ENCODE data around the gene MYL9. TPM values are rescaled to one million over a fixed set of nuclear protein-coding genes. Genes with fewer than 3 reads are reported as not detected.

Gene MYL9
- total and polyA plus RNA-seq, 2 of the 4 experiments (the other 2 are of a cell fraction) = 97.5 to 425 TPM

DNA sequence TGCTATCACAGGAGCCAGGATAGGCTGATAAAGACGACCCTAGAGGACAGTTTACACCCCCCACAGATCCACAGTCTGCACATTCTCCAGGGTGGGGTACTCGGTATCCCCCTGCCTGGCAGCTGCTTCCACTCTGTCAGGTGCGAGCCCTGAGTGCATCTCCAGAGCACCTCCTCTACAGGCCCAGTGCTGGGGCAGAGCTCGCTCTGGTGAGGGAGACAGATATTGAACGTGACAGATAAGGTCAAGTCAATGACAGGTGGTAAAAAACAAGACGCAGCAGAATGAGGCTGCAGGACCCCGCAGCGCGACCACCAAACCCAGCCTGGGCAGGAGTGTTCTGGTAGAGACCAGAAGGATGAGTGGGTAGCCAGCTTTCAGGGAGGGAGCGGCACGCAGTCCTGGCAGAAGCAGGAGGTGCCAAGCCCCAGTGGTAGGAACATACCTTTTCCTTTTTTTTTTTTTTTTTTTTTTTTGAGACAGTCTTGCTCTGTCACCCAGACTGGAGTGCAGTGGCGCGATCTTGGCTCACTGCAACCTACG, 12.4 kb upstream of the MYL9 start:
- Histone ChIP-seq H3K27ac (ENCODE audit: insufficient read depth, low read length) (no peak overlapping the region), H3K36me3 (ENCODE audit: control insufficient read depth, insufficient read depth, low read length) (peaks cover 48% of the 10 kb centered on the region), H2AK5ac (ENCODE audit: low read depth, low read length) (no peak overlapping the region), H4K8ac (ENCODE audit: low read depth in 2 of 2, low read length in 2 of 2) (no peak overlapping the region), H2BK120ac (ENCODE audit: low read depth, low read length) (no peak overlapping the region), H4K5ac (ENCODE audit: low read depth, low read length) (no peak overlapping the region), H3K9ac (ENCODE audit: low read depth, low read length) (no peak overlapping the region), H3K23ac (ENCODE audit: low read depth, low read length) (no peak overlapping the region), H2AK9ac (replicated peaks; ENCODE audit: low read depth, low read length, poor library complexity) (no peak overlapping the region), H3K14ac (replicated peaks; ENCODE audit: low read depth, low read length) (no peak overlapping the region), H4K20me1 (ENCODE audit: insufficient read depth, low read length) (peaks cover 8% of the 10 kb centered on the region; the same call in 1 of the 2 replicates), H3K27me3 (ENCODE audit: control insufficient read depth, insufficient read depth, low read length) (no peaks in the 10 kb centered on the region), H3K4me2 (ENCODE audit: low read depth, low read length) (no peak overlapping the region), H3K56ac (ENCODE audit: extremely low read depth, insufficient read depth, low read length) (no peak overlapping the region), H2BK5ac (ENCODE audit: low read depth, low read length, poor library complexity, severe bottlenecking) (no peak overlapping the region), H3K9me1 (ENCODE audit: insufficient read depth, low read length) (peaks cover 14% of the 10 kb centered on the region), H3K4ac (ENCODE audit: low read depth, low read length) (no peak overlapping the region), H2AFZ (replicated peaks; ENCODE audit: low read length, poor library complexity) (no peak overlapping the region), H4K91ac (ENCODE audit: insufficient read depth, low read depth, low read length) (no peak overlapping the region), H3K9me3 (ENCODE audit: control insufficient read depth, insufficient read depth, low read length) (no peaks in the 10 kb centered on the region), H3K18ac (ENCODE audit: low read depth, low read length) (no peak overlapping the region), H2BK20ac (ENCODE audit: low read depth, low read length) (no peak overlapping the region), H3K4me1 (ENCODE audit: control insufficient read depth, insufficient read depth, low read length) (no peaks in the 10 kb centered on the region), H3K79me1 (ENCODE audit: low read depth in 1 of 2, low read length in 2 of 2) (peaks cover 8 to 19% of the 10 kb centered on the region in 2 experiments), H3K4me3 (ENCODE audit: insufficient read depth, low read depth, low read length) (no peak overlapping the region), H2BK15ac (ENCODE audit: low read depth, low read length) (no peak overlapping the region)
- ChIA-PET CTCF (no interaction called here), POLR2A (ENCODE audit: unreplicated experiment) (interaction anchor here (0.6 kb wide), 1 partner anchor 14 kb away, joined by 4 read pairs; no protein-coding TSS in a partner anchor)
- no TSS peak for BruUV-seq (replicated peaks)
- in situ Hi-C loops (cut with MboI; ENCODE audit: low sequenced_read_pairs) = no loop called here
- dilution Hi-C loops (cut with HindIII; ENCODE audit: low sequenced_read_pairs, unreplicated experiment) = no loop called here
- TF ChIP-seq NFE2L2 (IDR thresholded peaks at IDR 0.05; ENCODE audit: low read depth, low read length) = no peak
- TF ChIP-seq, protein P1, sequence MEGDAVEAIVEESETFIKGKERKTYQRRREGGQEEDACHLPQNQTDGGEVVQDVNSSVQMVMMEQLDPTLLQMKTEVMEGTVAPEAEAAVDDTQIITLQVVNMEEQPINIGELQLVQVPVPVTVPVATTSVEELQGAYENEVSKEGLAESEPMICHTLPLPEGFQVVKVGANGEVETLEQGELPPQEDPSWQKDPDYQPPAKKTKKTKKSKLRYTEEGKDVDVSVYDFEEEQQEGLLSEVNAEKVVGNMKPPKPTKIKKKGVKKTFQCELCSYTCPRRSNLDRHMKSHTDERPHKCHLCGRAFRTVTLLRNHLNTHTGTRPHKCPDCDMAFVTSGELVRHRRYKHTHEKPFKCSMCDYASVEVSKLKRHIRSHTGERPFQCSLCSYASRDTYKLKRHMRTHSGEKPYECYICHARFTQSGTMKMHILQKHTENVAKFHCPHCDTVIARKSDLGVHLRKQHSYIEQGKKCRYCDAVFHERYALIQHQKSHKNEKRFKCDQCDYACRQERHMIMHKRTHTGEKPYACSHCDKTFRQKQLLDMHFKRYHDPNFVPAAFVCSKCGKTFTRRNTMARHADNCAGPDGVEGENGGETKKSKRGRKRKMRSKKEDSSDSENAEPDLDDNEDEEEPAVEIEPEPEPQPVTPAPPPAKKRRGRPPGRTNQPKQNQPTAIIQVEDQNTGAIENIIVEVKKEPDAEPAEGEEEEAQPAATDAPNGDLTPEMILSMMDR (conservative IDR thresholded peaks at IDR 0.05; ENCODE audit: low read depth, low read length) = no peak
- TF ChIP-seq CHD1 (IDR thresholded peaks at IDR 0.05; ENCODE audit: low read depth, low read length) = no peak
- TF ChIP-seq, protein P2, sequence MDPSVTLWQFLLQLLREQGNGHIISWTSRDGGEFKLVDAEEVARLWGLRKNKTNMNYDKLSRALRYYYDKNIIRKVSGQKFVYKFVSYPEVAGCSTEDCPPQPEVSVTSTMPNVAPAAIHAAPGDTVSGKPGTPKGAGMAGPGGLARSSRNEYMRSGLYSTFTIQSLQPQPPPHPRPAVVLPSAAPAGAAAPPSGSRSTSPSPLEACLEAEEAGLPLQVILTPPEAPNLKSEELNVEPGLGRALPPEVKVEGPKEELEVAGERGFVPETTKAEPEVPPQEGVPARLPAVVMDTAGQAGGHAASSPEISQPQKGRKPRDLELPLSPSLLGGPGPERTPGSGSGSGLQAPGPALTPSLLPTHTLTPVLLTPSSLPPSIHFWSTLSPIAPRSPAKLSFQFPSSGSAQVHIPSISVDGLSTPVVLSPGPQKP (IDR thresholded peaks at IDR 0.05; ENCODE audit: borderline replicate concordance, low read depth, low read length) = no peak
- no peak for TF ChIP-seq RCOR1 (IDR thresholded peaks at IDR 0.05; ENCODE audit: insufficient replicate concordance, low read length)
- no peak for TF ChIP-seq POLR2A (IDR thresholded peaks at IDR 0.05; ENCODE audit: low read depth, low read length)
- no peak for TF ChIP-seq MAFK (IDR thresholded peaks at IDR 0.05; ENCODE audit: low read depth, low read length)
- TF ChIP-seq MXI1 (IDR thresholded peaks at IDR 0.05; ENCODE audit: borderline replicate concordance, low read depth, low read length) = no peak
- no peak for TF ChIP-seq MAZ (IDR thresholded peaks at IDR 0.05; ENCODE audit: borderline replicate concordance, low read depth, low read length)
- no peak for TF ChIP-seq CEBPB (IDR thresholded peaks at IDR 0.05; ENCODE audit: low read depth, low read length)
- TF ChIP-seq, protein P3, sequence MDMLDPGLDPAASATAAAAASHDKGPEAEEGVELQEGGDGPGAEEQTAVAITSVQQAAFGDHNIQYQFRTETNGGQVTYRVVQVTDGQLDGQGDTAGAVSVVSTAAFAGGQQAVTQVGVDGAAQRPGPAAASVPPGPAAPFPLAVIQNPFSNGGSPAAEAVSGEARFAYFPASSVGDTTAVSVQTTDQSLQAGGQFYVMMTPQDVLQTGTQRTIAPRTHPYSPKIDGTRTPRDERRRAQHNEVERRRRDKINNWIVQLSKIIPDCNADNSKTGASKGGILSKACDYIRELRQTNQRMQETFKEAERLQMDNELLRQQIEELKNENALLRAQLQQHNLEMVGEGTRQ (IDR thresholded peaks at IDR 0.05; ENCODE audit: low read depth, low read length) = no peak
- no peak for TF ChIP-seq FOS (IDR thresholded peaks at IDR 0.05; ENCODE audit: low read depth, low read length)
- TF ChIP-seq BHLHE40 (IDR thresholded peaks at IDR 0.05; ENCODE audit: low read depth, low read length) = no peak
- TF ChIP-seq RFX5 (IDR thresholded peaks at IDR 0.05; ENCODE audit: low read depth, low read length) = no peak
- 81% methylated on average over 6 of the region's 14 CpGs; no CpG with 5 or more reads in 1 of the 2 experiments for WGBS, 2 experiments (ENCODE audit: extremely low coverage in 2 of 2, insufficient read length in 1 of 2)
- intact Hi-C loops (cut with micrococcal nuclease) = no loop called here
- DNase-seq (no peak), ATAC-seq (ENCODE audit: low read depth) (no peak)
